Measurements from ENCODE around the gene ZNF560.

GRCh38 chr19:9547870-9548269, 49.5 kb upstream of the ZNF560 start:
- TF ChIP-seq CTCF (IDR thresholded peaks at IDR 0.05), result no peak
- TF ChIP-seq POLR2A (IDR thresholded peaks at IDR 0.05), result no peak

Measured in thyroid gland (tissue), 4 donors.